GDM1 (cell line): ENCODE data around the gene NID1.
"Not testable (repeated sequence)": the region's sequence is repeated elsewhere in the genome, so short reads cannot be mapped to it uniquely, and the experiment has no call there.

ENCODE experiments used
- DNase-seq: peaks from one replicate; lab custom pipeline; 2025; lab: John Stamatoyannopoulos, UW

The NID1 gene

DNA sequence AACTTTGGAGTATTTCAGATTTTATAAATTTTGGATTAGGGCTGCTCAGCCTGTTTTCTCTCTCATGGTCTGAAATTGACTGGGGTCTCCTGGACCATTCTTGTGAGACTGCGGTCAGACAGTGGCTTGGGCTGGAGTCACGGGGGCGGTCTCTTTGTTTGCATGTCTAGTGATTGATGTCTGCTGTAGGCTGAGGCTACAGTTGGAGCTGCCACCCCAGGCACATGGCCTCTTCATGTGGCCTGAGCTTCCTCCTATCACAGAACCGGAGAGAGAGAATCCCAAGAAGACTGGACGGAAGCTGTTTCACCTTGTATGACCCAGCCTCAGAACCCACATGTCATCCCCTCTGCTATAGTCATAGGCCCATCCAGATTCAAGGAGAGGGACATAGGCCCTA lies 96.1 kb downstream of the NID1 start:
- no peak for DNase-seq

GRCh38 chr1:235966134-235966533 lies 98.8 kb downstream of the NID1 start:
- not testable (repeated sequence) for DNase-seq

GRCh38 chr1:235960809-235961208 lies 104.1 kb downstream of the NID1 start:
- no peak for DNase-seq

DNA sequence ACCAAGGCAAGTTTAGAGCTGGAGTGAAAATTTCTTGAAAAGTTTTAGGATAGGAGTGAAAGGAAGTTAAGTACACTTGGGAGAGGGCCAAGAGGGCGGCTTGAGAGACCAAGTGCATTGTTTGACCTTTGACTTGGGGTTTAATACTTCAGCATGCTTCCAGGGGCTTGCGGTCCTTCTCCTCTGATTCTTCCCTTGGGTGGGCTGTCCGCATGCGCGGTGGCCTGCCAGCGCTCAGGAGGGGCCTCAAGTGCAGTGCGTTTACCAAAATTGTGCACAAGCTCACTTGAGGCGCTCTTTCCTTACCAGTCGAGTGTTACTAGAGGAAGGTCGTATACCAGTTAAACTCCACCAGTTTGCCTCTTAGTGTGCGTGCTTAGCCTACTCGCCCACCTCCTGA lies 106.9 kb downstream of the NID1 start:
- no peak for DNase-seq

DNA sequence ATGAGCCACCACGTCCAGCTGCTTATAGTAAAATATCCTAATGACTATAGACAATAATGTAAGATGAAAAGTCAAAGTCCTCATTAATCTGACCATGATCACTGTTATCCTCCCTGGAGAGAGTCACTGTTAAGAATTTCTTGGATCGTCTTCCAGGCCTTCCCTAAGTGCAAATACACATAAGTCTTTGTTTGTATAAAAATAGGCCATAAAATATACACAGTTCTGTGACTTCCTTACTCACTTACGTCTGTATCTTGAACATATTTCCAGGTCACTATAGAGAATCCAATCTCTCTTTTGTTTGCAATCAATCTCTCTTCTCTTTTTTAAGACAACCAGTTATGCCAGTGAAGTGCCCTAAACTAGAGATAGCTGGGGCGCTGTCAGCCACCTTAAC lies 109.1 kb downstream of the NID1 start:
- no peak for DNase-seq

- peak; percentile 88 for DNase-seq
These were observed 110.3 kb downstream of the NID1 start for GRCh38 chr1:235954306-235955283.

GRCh38 chr1:235953801-235954200 lies 111.1 kb downstream of the NID1 start:
- DNase-seq, result no peak

- DNase-seq, result no peak
These were observed 111.8 kb downstream of the NID1 start for GRCh38 chr1:235952950-235953615.

- DNase-seq, result no peak
These were observed 113.2 kb downstream of the NID1 start for GRCh38 chr1:235951661-235952060.

GRCh38 chr1:235950318-235950717 lies 114.6 kb downstream of the NID1 start:
- no peak for DNase-seq

- no peak for DNase-seq
These were observed 116.0 kb downstream of the NID1 start for GRCh38 chr1:235948774-235949427.

DNA sequence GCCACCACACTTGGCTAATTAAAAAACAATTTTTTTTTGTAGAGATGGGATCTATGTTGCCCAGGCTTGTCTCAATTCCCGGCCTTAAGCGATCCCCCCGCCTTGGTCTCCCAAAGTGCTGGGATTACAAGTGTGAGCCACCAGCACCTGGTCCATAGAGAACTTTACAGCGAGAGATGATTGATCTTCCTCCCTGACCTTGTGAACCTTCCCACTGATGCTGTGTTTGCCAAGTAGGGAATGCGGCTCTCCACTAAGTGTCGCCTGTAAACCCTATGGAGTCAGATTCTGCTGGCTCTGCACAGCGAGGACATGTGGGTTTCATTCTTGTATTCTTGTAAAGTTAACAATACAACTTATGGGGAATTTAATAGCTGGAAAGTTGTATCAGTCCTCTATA lies 116.9 kb downstream of the NID1 start:
- no peak for DNase-seq

GRCh38 chr1:235946571-235946981 lies 118.3 kb downstream of the NID1 start:
- DNase-seq, result no peak

DNA sequence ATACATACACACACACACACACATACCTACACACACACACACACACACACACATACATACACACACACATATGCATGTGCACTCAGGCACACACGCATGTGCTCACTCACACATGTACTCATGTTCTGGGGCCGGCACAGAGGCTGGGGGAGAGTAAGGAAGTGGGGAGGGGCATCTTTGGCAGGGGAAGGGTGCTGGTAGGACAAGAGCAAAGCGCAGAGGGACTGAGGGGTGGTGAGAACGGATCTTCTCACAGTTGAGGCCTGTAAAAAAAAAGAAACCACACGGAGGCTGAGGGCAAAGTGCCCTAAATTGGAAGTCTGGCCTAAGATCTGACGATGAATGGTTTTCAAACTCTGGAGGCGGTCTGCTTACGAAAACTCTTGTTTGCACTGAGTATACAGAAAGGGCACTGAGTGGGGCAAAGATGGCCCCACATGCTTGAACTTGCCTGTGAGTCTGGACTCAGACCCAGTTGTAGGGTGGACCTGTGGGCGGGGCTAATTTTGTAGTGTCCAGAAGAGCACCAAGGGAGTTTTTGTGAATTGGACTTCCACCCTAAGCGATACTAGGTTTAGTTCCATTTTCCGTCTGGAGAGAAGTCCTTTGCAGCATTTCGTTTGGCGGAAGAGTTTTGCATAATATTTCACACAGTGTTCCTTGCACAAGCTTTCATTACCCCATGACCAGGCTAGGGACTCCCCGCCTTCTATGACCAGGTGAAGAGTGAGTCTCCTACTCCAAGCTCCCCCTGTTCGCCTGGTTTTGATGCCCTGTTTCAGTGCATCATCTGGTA lies 118.9 kb downstream of the NID1 start:
- DNase-seq, result no peak

- no peak for DNase-seq
These were observed 121.2 kb downstream of the NID1 start for GRCh38 chr1:235943581-235944114.

DNA sequence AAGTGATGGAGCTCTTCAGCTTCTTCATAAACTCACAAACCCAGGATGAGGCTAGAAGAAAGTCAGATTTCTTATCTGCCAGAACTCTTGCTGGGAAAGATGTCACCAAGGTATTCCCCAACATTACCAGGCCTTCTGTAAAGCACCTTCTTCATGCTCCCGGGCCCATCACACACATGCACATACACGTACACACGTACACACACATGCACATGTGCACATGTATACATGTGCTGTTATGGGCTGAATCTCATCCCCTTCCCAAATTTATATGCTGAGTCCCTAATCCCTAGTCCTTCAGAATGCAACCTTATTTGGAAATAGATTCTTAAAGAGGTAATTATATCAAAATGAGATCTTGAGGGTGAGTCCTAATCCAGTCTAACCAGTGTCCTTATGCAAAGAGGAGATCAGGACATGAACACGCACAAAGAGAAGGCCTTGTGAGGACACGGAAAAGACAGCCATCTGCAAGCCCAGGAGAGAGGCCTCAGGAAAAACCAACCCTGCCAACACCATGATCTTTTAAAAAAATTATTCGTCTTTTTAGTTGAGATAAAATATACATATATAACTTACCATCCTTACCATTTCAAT lies 121.8 kb downstream of the NID1 start:
- no peak for DNase-seq

DNA sequence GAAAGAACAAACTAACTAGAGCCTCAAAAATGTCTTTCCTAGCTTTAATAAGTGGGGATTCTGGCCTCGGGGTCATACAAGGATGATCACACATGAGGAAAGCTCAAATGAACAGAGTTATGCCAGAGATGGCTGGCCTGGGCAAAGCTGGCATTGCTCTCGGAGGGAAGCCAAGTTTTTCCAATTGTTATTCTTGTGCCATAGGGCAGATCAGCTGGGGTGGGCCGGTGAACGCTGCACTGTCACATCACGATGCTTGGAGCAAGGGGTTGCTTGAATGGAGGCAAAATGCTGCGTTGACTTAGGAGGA lies 122.3 kb downstream of the NID1 start:
- DNase-seq, result no peak

DNA sequence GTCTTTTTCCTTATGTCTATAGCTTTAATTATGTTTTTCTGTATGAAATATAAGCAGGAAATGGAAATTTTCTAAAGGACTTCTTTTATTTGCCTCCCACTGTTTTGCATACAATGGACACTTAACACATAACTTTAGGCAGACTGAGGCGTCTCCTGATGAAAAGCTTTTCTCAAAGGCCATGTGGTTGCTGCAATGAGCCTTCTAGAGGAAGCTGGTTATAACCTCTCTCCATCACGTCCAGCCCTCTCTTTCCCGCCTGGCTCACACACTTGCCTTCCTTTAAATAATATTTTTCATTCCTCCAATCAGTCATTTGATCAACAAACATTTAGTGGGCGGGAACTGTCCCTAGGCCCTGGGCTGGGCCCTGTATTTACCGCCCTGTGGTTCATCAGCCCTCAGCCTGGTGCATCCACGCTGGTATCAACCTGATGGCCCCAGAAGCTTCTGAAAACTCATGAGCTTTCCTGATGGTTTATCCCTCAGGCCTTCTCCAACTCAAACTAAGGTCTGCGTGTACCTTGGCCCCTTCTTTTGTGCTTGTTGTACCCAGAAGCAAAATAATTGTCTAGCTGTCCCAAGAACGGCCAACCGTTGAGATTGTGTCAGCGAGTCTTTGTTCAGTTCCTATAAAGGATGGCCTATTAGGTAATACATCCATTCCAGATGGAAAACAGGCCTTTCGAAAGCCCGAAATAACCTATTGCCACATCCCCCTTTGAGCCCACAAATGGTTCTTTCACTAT lies 122.8 kb downstream of the NID1 start:
- DNase-seq, result no peak

GRCh38 chr1:235940285-235940684 lies 124.6 kb downstream of the NID1 start:
- DNase-seq, result no peak

- DNase-seq, result no peak
These were observed 125.5 kb downstream of the NID1 start for GRCh38 chr1:235939480-235939775.
